ENCODE data around the gene SESN3.

The SESN3 gene

DNA sequence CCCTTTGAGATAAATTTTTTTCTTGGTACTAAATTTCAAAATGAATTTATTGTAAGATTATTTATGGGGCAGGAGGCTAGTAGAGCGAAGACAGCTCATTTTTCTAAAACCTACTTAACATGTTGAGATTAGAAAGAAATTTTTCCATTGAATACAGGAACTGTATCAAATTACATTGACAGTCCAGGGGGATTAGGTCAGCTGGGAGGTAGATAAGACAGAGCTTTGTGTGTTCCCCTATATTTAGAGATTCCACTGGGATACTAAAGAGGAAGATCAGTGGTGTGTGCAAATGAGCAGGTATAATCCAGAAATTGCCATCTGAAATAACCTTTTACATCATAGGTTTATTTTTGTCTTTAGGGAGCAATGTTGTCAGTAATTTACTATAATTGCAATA is 109.3 kb downstream of the SESN3 start:
- no peak for DNase-seq (ENCODE audit: low spot score)

GRCh38 chr11:95119361-95120060 is 111.5 kb downstream of the SESN3 start:
- no peak for DNase-seq (ENCODE audit: low spot score)

DNA sequence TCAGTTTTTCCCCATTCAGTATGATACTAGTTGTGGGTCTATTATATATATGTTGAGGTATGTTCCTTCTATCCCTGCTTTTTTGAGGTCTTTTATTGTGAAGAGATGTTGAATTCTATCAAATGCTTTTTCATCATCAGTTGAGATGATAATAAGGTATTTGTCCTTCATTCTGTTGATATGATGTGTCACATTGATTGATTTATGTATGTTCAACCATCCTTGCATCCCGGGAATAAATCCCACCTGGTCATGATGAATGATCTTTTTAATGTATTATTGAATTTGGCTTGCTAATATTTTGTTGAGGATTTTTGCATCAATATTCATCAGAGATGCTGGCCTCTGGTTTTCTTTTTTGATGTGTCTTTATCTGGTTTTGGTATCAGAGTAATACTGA is 115.4 kb downstream of the SESN3 start:
- DNase-seq (ENCODE audit: low spot score), result no peak
